ENCODE results near the gene S100A11. TPM values are rescaled to one million over a fixed set of nuclear protein-coding genes. Genes with fewer than 3 reads are reported as not detected.
A peak's percentile ranks its signal among the peaks of the same experiment; 100 is the strongest.

Gene S100A11
- total and polyA plus RNA-seq, 9 of the 15 experiments (the other 6 are each of a cell fraction or from before 2014, with no cell fraction given): 131 to 808 (median 235) TPM

GRCh38 chr1:152034654-152035538 is 1.9 kb downstream of the S100A11 start (continued):
- no peak for TF ChIP-seq TFE3 (CRISPR knock-in tag; IDR thresholded peaks at IDR 0.05)
- TF ChIP-seq DDX20 (tag; IDR thresholded peaks at IDR 0.05; ENCODE audit: low read depth): no peak
- TF ChIP-seq NFE2L1 (tag; IDR thresholded peaks at IDR 0.05; ENCODE audit: borderline replicate concordance, low read depth): no peak
- TF ChIP-seq ZFP36 (IDR thresholded peaks at IDR 0.05; ENCODE audit: low read depth, low read length, partially characterized antibody): no peak
- TF ChIP-seq HNRNPK (IDR thresholded peaks at IDR 0.05; ENCODE audit: low read depth, low read length, poor library complexity, severe bottlenecking): no peak
- TF ChIP-seq ZNF277 (CRISPR knock-in tag; IDR thresholded peaks at IDR 0.05; ENCODE audit: borderline replicate concordance): no peak
- no peak for TF ChIP-seq PURB (CRISPR knock-in tag; IDR thresholded peaks at IDR 0.05; ENCODE audit: low read depth)
- TF ChIP-seq RBM17 (IDR thresholded peaks at IDR 0.05; ENCODE audit: borderline replicate concordance, low read depth, low read length): no peak
- TF ChIP-seq ELK3 (CRISPR knock-in tag; IDR thresholded peaks at IDR 0.05): no peak
- TF ChIP-seq FUS (optimal IDR thresholded peaks at IDR 0.05; ENCODE audit: low read depth, low read length): no peak
- TF ChIP-seq PTTG1 (tag; IDR thresholded peaks at IDR 0.05; ENCODE audit: low read depth): no peak
- peak; percentile 4; the same call in 1 of the 2 replicates for TF ChIP-seq CREM (IDR thresholded peaks at IDR 0.05; ENCODE audit: low read depth)
- TF ChIP-seq THRB (CRISPR knock-in tag; conservative IDR thresholded peaks at IDR 0.05): no peak
- TF ChIP-seq TARDBP (IDR thresholded peaks at IDR 0.05): no peak
- no peak for TF ChIP-seq ZNF224 (CRISPR knock-in tag; IDR thresholded peaks at IDR 0.05)
- no peak for TF ChIP-seq ZNF717 (CRISPR knock-in tag; IDR thresholded peaks at IDR 0.05)
- peak; percentile 32 to 46; a peak in 3 of 4 replicates for TF ChIP-seq RAD21 (CRISPR knock-in tag; conservative IDR thresholded peaks at IDR 0.05 in 1 of 2, IDR thresholded peaks at IDR 0.05 in 1 of 2)
- TF ChIP-seq PTRF (tag; IDR thresholded peaks at IDR 0.05): no peak
- no peak for TF ChIP-seq FOXM1 (IDR thresholded peaks at IDR 0.05; ENCODE audit: low read depth)
- no peak for TF ChIP-seq FOXM1 (CRISPR knock-in tag; IDR thresholded peaks at IDR 0.05; ENCODE audit: low read depth)
- no peak; the same call in 1 of the 2 replicates for TF ChIP-seq ZNF584 (CRISPR knock-in tag; IDR thresholded peaks at IDR 0.05; ENCODE audit: low read depth)
- TF ChIP-seq IFI16 (CRISPR knock-in tag; IDR thresholded peaks at IDR 0.05): no peak
- no peak for TF ChIP-seq ETS2 (tag; IDR thresholded peaks at IDR 0.05; ENCODE audit: borderline replicate concordance, poor library complexity, severe bottlenecking)
